HFFc6 (cell line): Measurements from ENCODE around the gene SFSWAP. TPM values are rescaled to one million over a fixed set of nuclear protein-coding genes. Genes with fewer than 3 reads are reported as not detected.
A peak's percentile ranks its signal among the peaks of the same experiment; 100 is the strongest.

Source experiments
- DNase-seq: peaks from one replicate; pipeline ENCODE4 v3.0.0-alpha.2; 2018
- H3K27ac Mint-ChIP-seq: 2 replicates; pipeline ENCODE4 v1.8.0; 2020; ENCODE audit warnings: mild to moderate bottlenecking, mixed read lengths
- H3K27me3 Mint-ChIP-seq: 2 replicates; pipeline ENCODE4 v1.8.0; 2021; ENCODE audit warnings: mild to moderate bottlenecking, moderate library complexity, mixed read lengths; ENCODE audit not compliant: insufficient read depth
- H3K36me3 Mint-ChIP-seq: 2 replicates; pipeline ENCODE4 v1.8.0; 2021; ENCODE audit warnings: low read depth, mixed read lengths
- H3K4me1 Mint-ChIP-seq: 2 replicates; pipeline ENCODE4 v1.8.0; 2020; ENCODE audit warnings: low read depth, mixed read lengths
- H3K4me3 Mint-ChIP-seq: 2 replicates; pipeline ENCODE4 v1.8.0; 2020; ENCODE audit warnings: mild to moderate bottlenecking, moderate library complexity, mixed read lengths
- H3K9me3 Mint-ChIP-seq: 2 replicates; pipeline ENCODE4 v1.8.0; 2020; ENCODE audit warnings: mild to moderate bottlenecking, mixed read lengths
- total RNA-seq, 6 experiments: library from RNA; stranded (reverse); fragmentation: NEBNext Ultra II Directional; extraction: Animal tissue kit (Norgen Biotek cat#: 25700); gene quantifications; 2 replicates in 1 of 6; 3 replicates in 5 of 6; pipeline ENCODE4 v1.2.3, GENCODE V29; 2021
- TF ChIP-seq, protein P1 (sequence below): fragments of 200-600 bp; sonication (generic); IDR thresholded peaks from 2 replicates; pipeline ENCODE4 v1.5.0; 2021; ENCODE audit warnings: antibody characterized with exemption, mild to moderate bottlenecking

Gene SFSWAP
- total RNA-seq, 6 experiments from 2014 or later: 23.9 to 32.4 (median 28.8) TPM

DNA sequence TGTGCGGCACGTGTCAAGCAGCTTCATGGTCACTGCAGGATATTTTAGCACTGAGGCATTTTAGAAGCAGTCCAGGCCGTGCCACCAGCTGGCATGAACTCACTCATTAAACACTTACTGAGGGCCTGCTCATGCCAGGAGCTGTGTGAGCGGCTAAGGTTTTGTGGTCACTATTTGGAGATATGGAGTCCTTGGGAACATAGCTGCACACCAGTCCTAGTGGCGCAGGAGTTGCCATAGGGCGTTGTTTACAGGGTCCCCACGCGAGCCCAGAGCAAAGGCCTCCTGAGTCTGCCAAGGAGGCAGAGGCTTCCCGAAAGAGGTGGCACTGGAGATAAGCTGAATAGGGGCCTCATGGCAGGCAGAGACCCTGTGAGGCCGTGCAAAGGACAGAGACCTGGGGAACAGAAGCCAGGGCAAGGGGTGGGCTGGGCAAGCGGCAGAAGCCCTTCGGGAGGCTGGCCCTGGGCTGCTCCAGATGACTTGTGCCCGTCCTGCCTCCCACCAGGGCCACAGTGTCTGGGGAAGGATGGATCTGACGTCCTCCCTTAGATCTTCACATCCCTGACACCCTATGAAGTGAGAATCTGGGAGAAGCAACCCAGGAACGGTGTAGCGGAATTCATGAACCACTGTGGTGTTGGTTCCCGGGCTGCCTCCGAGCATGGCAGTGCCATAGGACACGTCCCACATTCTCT, 38.9 kb downstream of the SFSWAP start:
- peaks cover 7% of the 10 kb centered on the region for H3K4me1 Mint-ChIP-seq
- TF ChIP-seq, protein P1, sequence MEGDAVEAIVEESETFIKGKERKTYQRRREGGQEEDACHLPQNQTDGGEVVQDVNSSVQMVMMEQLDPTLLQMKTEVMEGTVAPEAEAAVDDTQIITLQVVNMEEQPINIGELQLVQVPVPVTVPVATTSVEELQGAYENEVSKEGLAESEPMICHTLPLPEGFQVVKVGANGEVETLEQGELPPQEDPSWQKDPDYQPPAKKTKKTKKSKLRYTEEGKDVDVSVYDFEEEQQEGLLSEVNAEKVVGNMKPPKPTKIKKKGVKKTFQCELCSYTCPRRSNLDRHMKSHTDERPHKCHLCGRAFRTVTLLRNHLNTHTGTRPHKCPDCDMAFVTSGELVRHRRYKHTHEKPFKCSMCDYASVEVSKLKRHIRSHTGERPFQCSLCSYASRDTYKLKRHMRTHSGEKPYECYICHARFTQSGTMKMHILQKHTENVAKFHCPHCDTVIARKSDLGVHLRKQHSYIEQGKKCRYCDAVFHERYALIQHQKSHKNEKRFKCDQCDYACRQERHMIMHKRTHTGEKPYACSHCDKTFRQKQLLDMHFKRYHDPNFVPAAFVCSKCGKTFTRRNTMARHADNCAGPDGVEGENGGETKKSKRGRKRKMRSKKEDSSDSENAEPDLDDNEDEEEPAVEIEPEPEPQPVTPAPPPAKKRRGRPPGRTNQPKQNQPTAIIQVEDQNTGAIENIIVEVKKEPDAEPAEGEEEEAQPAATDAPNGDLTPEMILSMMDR: no peak
- no peaks in the 10 kb centered on the region; the same call in 1 of the 2 replicates for H3K9me3 Mint-ChIP-seq
- peaks cover 40% of the 10 kb centered on the region for H3K36me3 Mint-ChIP-seq
- H3K27ac Mint-ChIP-seq: peak overlapping the region; percentile 3; the same call in 1 of the 2 replicates
- no peak for DNase-seq
- H3K27me3 Mint-ChIP-seq: peaks cover 1% of the 10 kb centered on the region; the same call in 1 of the 2 replicates
- no peak overlapping the region for H3K4me3 Mint-ChIP-seq

DNA sequence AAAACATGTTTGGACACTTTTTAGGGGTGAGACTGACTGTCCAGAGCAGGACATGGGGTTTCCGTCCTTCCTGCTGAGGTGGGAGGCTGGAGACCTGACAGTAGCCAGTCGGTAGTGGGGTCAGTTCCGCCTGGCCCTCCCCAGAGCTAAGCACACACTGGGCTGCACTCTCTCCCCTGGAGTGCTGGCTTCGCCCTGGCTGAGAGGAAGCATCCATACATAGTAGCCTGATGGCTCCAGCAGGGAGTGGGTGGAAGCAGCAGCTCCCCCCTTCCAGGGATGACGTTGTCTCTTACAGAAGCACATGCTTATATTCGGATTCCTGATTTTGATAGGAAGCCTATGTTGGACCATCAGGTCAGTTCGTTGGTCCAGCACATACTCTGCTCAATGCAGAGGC, 40.4 kb downstream of the SFSWAP start:
- H3K4me1 Mint-ChIP-seq: peaks cover 7% of the 10 kb centered on the region
- H3K36me3 Mint-ChIP-seq: peaks cover 37% of the 10 kb centered on the region
- no peaks in the 10 kb centered on the region for H3K9me3 Mint-ChIP-seq
- H3K4me3 Mint-ChIP-seq: no peak overlapping the region
- no peak overlapping the region for H3K27ac Mint-ChIP-seq
- H3K27me3 Mint-ChIP-seq: peaks cover 1% of the 10 kb centered on the region; the same call in 1 of the 2 replicates
- DNase-seq: no peak
- TF ChIP-seq, protein P1: no peak

DNA sequence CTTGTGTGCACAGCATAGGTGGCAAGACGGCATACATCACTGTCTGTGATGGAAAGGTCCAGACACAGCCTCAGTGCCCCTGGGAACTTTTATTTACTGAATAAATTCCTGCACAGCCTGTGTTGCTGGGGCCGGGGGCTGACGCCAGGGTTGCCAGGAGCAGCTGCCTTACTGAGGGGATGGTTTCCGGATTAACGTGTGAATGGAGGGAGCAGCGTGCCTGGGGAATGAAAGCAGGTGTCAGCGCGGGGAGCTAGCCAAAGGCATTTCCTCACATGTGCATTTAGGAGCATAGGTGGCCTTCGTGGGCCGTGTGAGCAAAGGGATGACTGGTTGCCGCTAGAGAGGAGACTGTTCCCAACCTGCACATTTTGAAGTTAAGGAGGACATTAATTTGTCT, 41.6 kb downstream of the SFSWAP start:
- H3K36me3 Mint-ChIP-seq: peaks cover 34% of the 10 kb centered on the region
- DNase-seq: no peak
- no peaks in the 10 kb centered on the region for H3K9me3 Mint-ChIP-seq
- H3K4me1 Mint-ChIP-seq: peaks cover 1% of the 10 kb centered on the region
- H3K27me3 Mint-ChIP-seq: peaks cover 3% of the 10 kb centered on the region
- TF ChIP-seq, protein P1: no peak
- H3K27ac Mint-ChIP-seq: no peak overlapping the region
- H3K4me3 Mint-ChIP-seq: no peak overlapping the region

DNA sequence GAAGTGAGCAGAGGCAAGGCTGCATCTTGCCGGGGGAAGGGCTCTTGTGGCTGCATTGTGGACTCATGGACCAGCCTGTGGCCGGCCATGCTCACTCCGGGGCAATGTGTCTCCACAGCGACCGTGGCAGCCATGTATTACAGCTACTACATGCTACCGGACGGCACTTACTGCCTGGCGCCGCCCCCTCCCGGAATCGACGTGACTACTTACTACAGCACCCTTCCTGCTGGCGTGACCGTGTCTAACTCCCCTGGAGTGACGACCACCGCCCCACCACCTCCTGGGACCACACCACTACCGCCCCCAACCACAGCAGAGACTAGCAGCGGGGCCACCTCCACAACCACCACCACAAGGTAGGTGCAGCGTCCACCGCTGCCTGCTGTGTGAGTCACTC, 42.1 kb downstream of the SFSWAP start:
- no peaks in the 10 kb centered on the region for H3K9me3 Mint-ChIP-seq
- H3K27ac Mint-ChIP-seq: no peak overlapping the region
- no peak overlapping the region for H3K4me3 Mint-ChIP-seq
- peaks cover 5% of the 10 kb centered on the region for H3K27me3 Mint-ChIP-seq
- no peak for DNase-seq
- no peaks in the 10 kb centered on the region for H3K4me1 Mint-ChIP-seq
- TF ChIP-seq, protein P1: no peak
- H3K36me3 Mint-ChIP-seq: peaks cover 36% of the 10 kb centered on the region

DNA sequence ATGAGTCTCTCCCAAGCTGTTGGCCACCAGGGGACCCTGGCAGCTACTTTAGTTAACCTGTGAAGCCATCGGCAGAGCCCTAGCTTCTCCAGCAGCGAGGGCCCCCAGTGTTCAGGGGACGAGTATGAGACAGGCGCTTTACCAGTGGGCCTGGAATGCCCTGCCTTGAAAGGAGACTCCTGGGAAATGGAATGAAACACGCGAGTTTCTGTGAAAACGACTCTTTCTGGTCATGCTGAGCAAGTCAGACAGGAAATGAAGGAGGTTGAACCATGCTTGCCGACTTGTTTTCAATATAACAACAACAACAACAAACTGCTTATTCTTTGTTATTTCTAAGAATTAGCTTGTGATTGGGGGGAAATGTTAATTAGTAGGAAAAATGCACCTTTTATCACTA, 42.9 kb downstream of the SFSWAP start:
- no peaks in the 10 kb centered on the region for H3K4me1 Mint-ChIP-seq
- TF ChIP-seq, protein P1: no peak
- no peak overlapping the region for H3K27ac Mint-ChIP-seq
- H3K9me3 Mint-ChIP-seq: no peaks in the 10 kb centered on the region
- DNase-seq: no peak
- H3K27me3 Mint-ChIP-seq: peaks cover 6% of the 10 kb centered on the region
- H3K4me3 Mint-ChIP-seq: no peak overlapping the region
- peaks cover 36% of the 10 kb centered on the region for H3K36me3 Mint-ChIP-seq
